HG03025 (cell line): Measurements from ENCODE around the gene TRABD.
"Not testable (repeated sequence)": the region's sequence is repeated elsewhere in the genome, so short reads cannot be mapped to it uniquely, and the experiment has no call there.

ENCODE experiments used
- ATAC-seq: cut with Tn5 transposase; IDR thresholded peaks from one replicate; pipeline ENCODE4 v1.9.1; 2021; ENCODE audit warnings: mild to moderate bottlenecking, moderate library complexity; ENCODE audit not compliant: unreplicated experiment, low FRiP score

Gene TRABD

GRCh38 chr22:50185375-50186087 is at the start of gene TRABD:
Gene TRABD (plus strand): TSS chr22:50185913. CDS start chr22:50193061, 7,148 bp downstream.
- ATAC-seq = no peak

- ATAC-seq = no peak
Measured at GRCh38 chr22:50136581-50137015, 49.1 kb upstream of the TRABD start.

- not testable (repeated sequence) for ATAC-seq
Measured at GRCh38 chr22:50137277-50137676, 48.4 kb upstream of the TRABD start.

- ATAC-seq = no peak
Measured at GRCh38 chr22:50138041-50138440, 47.7 kb upstream of the TRABD start.

- ATAC-seq = no peak
Measured at GRCh38 chr22:50138988-50139387, 46.7 kb upstream of the TRABD start.

- no peak for ATAC-seq
Measured at GRCh38 chr22:50139843-50140415, 45.8 kb upstream of the TRABD start.

- no peak for ATAC-seq
Measured at GRCh38 chr22:50140615-50141014, 45.1 kb upstream of the TRABD start.

GRCh38 chr22:50141462-50141861 is 44.3 kb upstream of the TRABD start:
- no peak for ATAC-seq

GRCh38 chr22:50141891-50142363 is 43.8 kb upstream of the TRABD start:
- ATAC-seq = no peak

GRCh38 chr22:50143096-50143495 is 42.6 kb upstream of the TRABD start:
- ATAC-seq = no peak

GRCh38 chr22:50144005-50144614 is 41.6 kb upstream of the TRABD start:
- no peak for ATAC-seq

- ATAC-seq = no peak
Measured at GRCh38 chr22:50145721-50146438, 39.8 kb upstream of the TRABD start.

GRCh38 chr22:50146439-50147238 is 39.1 kb upstream of the TRABD start:
- ATAC-seq = no peak

- ATAC-seq = not testable (repeated sequence)
Measured at GRCh38 chr22:50147258-50148165, 38.2 kb upstream of the TRABD start.

GRCh38 chr22:50148166-50148500 is 37.6 kb upstream of the TRABD start:
- no peak for ATAC-seq

GRCh38 chr22:50148991-50149721 is 36.6 kb upstream of the TRABD start:
- ATAC-seq = no peak

- no peak for ATAC-seq
Measured at GRCh38 chr22:50150161-50151129, 35.3 kb upstream of the TRABD start.
